GM19238 (cell line): ENCODE results near the gene ZNF207.
"Not testable (repeated sequence)": the region's sequence is repeated elsewhere in the genome, so short reads cannot be mapped to it uniquely, and the experiment has no call there.

Source experiments
- DNase-seq: peaks from one replicate; pipeline ENCODE4 v3.0.0; 2011; ENCODE audit warnings: low spot score; ENCODE audit not compliant: insufficient read length

The ZNF207 gene

DNA sequence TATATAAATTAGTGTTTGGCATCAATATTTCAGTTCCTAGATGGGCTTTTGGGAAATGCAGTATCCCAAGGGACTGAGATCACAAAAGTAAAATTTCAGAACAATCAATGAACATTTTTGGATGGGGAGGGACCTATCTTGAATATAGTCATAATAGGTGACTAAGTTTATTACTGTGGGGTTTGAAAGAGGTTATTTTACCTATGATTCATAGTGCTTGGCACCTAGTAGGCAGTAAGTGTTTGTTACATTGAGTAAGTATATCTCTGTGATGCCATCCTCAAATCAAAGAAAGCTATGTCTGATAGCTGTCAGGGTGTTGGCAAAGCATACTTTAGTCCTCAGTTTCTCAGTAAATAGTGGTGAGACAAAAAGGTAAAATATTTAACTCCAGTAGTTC is 36.9 kb downstream of the ZNF207 start:
- no peak for DNase-seq

DNA sequence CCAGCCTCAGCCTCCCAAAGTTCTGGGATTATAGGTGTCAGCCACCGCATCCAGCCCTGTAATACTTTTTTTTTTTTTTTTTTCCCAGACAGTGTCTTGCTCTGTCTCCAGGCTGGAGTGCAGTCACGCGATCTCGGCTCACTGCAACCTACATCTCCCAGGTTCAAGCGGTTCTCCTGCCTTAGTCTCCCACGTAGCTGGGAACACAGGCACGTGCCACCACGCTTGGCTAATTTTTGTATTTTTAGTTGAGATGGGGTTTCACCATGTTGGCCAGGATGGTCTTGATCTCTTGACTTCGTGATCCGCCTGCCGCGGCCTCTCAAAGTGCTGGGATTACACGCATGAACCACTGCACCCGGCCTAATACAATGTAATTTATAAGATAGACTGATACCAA is 38.2 kb downstream of the ZNF207 start:
- DNase-seq, result not testable (repeated sequence)

DNA sequence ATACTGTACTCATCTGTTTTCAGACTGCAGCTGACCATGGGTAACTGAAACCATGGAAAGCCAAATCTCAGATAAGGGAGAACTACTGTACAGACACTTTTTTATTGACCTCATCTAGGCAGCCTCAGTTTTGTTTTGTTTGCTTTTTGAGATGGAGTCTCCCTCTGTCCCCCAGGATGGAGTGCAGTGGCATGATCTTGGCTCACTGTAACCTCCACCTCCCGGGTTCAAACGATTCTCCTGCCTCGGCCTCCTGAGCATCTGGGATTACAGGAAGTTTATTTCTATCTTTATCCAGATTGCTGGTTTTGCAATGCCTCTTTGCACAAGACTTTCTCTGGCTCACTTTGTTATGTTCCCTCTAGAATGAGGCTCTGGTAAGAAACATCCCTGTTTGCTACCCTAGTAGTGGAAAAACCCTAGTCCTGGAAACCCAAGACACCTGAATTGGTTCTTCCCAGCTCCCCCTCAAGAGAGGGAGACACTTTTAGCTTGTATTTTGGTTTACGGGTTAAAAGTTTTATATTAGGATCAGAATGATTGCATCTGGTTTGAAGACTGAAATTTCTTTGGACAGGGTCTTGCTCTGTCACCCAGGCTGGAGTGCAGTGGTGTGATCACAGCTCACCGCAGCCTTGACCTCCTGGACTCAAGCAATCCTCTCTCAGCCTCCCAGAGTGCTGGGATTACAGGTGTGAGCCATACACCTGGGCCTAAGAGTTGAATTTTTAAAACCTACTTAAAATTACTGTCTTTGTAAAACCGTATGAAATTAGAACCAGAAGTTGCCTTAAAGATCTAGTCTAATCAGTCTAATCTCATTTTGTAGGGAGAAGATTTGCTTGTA is 38.9 kb downstream of the ZNF207 start:
- no peak for DNase-seq

DNA sequence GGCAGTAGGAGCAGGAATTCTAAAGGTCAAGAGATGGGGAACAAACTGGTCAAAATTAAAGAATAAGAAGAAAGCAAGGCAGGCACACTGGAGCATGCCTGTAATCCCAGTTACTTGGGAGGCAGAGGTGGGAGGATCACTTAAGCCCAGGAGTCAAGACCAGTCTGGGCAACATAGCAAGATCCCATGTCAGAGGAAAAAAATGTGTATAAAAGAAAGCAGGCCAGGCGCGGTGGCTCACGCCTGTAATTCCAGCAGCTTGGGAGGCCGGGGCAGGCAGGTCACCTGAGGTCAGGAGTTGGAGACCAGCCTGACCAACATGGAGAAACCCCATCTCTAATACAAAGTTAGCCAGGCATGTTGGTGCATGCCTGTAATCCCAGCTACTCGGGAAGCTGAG is 43.9 kb downstream of the ZNF207 start:
- no peak for DNase-seq

DNA sequence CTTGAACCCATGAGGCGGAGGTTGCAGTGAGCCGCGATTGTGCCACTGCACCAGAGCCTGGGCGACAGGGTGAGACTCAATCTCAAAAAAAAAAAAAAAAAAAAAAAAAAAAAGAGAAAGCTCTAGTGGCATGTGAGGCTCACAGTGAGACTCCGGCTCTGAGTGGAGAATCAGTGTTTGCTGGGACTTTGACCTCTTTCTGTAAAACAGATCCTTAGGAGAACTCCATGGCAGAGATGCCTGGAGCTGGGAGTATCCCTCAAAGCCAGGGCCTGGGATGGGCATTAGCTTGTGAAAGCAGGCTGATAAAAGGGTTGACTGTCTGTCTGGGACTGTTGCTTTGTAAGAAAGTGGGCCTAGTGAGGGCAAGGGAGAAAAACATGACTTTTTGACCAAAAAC is 46.4 kb downstream of the ZNF207 start:
- no peak for DNase-seq

DNA sequence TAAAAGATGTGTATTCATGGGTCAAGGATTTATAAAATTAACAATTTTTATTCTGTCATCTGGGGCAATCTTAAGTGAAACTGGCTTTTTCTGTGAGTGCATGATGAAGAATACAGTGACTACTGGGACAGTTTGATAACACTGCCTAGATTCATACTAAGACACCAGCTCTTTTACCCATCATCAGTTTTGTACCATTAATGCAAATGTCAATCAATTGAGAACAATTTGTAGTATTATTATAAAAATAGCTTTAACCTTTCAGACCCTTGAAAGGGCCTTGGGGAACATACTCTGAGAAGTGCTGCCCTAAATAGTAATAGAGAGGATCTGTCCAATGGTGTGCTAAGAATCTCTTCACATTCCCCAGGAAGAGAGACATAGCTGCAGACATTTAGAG is 49.0 kb downstream of the ZNF207 start:
- DNase-seq, result no peak

DNA sequence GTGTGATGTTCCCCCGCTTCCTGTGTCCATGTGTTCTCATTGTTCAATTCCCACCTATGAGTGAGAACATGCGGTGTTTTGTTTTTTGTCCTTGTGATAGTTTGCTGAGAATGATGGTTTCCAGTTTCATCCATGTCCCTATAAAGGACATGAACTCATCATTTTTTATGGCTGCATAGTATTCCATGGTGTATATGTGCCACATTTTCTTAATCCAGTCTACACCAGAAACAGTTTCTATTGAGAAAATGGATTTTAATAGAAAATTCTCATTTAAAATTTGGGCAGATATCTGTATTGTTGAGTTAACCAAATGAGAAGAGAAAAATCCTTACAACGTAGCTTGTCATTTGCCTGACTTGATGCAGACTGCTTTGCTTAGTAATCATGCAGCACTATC is 60.1 kb downstream of the ZNF207 start:
- not testable (repeated sequence) for DNase-seq

DNA sequence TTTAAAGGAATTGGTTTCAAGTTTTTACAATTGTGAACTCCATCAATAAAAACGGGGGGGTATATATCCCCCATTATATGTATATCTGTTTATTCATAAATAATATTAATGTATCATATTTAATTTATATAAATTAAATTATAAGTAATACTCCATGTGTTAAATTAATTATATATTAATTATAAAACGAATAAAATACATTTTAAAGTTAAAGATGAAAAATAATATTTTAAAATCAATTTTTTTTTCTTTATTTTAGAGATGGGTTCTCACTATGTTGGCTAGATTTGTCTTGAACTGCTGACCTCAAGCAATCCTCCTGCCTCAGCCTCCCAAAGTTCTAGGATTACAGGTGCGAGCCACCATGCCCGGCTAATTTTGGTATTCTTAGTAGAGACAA is 76.9 kb downstream of the ZNF207 start:
- DNase-seq, result no peak

DNA sequence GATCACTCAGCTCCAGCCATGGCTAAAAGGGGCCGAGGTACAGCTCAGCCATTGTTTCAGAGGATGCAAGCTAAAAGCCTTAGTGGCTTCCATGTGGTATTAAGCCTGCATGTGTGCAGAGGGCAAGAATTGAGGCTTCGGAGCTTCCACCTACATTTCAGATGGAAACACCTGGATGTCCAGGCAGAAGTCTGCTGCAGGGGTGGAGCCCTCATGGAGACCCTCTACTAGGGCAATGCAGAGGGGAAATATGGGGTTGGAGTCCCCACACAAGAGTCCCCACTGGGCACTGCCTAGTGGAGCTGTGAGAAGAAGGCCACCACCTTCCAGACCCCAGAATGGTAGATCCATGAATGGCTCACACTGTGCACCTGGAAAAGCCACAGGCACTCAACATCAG is 79.6 kb downstream of the ZNF207 start:
- DNase-seq, result no peak
